ENCODE results near the gene ANKRD33. TPM values are rescaled to one million over a fixed set of nuclear protein-coding genes. Genes with fewer than 3 reads are reported as not detected.
"Not testable (repeated sequence)": the region's sequence is repeated elsewhere in the genome, so short reads cannot be mapped to it uniquely, and the experiment has no call there.

ANKRD33 gene
- total RNA-seq, 1 donor from 2014 or later: 2.9 TPM

DNA sequence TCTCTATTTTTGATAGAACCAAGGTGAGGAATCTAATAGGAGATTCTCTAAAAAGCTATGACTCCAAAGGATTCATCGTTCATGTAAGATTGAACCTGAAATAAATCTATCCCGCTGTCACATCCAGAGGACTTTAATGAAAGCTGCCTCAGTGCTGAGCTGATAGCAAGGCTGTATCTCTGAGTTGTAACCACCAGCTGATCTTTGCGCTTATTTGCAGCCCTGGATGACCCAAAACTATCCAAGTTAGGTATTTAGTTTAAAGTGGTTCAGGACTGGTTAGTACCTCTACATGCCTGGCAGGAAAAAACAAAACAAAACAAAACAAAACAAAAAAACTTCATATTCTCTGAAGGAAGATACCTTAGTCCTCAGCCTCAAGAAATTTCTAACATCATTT lies 8.8 kb upstream of the ANKRD33 start:
- DNase-seq (ENCODE audit: low spot score): no peak

DNA sequence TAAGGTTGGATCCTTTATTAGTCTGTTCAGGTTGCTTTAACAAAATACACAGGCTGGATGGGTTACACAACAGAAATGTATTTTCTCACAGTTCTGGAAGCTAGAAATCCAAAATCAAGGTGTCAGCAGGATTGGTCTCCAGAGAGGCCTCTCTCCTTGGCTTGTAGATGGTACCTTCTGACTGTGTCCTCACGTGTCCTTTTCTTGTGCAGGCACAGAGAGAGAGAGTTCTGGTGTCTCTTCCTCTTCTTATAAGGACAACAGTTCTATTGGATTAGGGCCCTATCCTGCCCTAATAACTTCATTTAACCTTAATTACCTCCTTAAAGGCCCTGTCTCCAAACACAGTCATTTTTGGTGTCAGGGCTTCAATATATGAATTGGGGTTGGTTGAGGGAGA lies 4.6 kb upstream of the ANKRD33 start:
- no peak for DNase-seq (ENCODE audit: low spot score)

- DNase-seq (ENCODE audit: low spot score): no peak
These were observed 3.8 kb upstream of the ANKRD33 start for GRCh38 chr12:51883998-51884675.

DNA sequence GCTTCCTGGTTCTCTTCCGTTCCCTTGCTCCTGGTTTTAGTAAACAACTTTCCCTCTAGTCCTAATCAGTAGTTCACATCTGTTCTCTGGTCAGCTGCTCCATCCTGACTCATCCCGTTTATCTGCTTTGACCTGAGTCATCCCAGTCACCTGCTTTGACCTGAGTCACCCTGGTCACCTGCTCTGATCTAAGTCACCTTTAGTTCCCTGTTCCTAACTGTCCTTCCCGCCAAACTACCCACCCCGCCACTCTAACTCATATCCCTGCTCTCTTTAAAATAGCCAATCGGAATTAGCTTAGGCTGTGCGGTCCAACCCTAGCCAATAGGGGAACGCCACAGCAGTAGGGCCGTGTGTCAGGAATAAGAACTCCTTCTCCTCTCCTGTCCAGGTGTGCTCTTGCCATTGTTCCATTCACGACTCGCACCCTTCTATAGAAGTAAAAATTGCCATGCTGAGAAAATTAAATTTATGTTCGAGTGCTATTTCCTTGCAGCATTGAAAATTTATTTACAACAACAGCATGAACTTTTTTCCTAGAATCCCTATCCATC lies 3.1 kb upstream of the ANKRD33 start:
- no peak for DNase-seq (ENCODE audit: low spot score)

DNA sequence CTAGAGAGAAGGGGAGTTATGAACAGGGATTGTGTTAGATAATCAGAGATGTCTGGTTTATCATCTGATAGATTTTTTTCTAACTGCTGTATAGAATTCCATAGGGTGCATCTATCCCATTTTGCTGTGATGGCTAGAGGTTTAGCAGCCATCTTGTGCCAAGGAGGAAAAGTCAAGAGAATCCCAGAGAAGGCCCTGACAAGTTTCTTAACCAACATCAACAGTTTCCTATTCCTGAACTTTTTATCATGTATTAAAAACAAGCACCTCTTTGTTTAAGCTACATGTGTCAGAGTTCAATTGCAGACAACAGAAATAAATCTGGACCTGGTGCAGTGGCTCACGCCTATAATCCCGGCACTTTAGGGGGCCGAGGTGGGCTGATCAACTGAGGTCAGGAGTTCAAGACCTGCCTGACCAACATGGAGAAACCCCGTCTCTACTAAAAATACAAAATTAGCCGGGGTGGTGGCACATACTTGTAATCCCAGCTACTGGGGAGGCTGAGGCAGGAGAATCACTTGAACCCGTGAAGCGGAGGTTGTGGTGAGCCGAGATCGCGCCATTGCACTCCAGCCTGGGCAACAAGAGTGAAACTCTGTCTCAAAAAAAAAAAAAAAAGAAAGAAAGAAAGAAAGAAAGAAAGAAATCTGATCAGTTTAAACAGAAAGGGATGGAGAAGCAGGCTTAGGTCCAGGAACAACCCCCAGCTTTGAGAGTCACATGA lies 2.4 kb upstream of the ANKRD33 start:
- DNase-seq (ENCODE audit: low spot score): not testable (repeated sequence)

DNA sequence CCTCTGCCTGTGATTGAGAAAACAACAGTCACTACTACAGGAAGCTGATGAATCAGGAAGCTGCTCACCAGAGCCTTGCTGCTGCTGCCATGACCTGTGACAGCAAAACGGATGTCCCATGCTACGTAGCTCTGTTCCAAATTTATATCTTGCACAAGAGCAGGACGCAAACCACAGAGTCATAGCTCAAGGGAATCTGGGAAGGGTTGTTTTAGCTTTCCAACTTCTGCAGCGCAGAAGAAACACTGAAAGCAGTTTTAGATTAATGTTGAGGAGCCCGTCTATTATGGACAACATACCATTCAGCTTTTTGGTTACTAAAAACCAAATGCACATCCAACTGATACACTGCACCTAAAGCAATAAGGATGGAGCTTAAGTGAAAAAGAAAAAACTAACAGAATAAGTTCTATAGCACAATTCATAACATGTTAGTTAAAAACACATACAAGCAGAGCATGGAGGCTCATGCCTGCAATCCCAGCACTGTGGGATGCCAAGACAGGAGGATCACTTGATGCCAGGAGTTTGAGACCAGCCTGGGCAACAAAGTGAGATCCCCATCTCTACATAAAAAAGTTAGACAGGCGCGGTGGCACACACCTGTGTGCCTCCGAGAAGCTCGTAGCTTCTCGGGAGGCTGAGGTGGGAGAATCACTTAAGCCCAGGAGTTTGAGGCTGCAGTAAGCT lies 1.7 kb upstream of the ANKRD33 start:
- peak; percentile 76 for DNase-seq (ENCODE audit: low spot score)

- no peak for DNase-seq (ENCODE audit: low spot score)
These were observed 663 bp downstream of the ANKRD33 start for GRCh38 chr12:51888316-51889215.

- DNase-seq (ENCODE audit: low spot score): peak; percentile 65
These were observed 1.6 kb downstream of the ANKRD33 start for GRCh38 chr12:51889216-51890132.

- DNase-seq (ENCODE audit: low spot score): no peak
These were observed 2.2 kb downstream of the ANKRD33 start for GRCh38 chr12:51890133-51890464.

- DNase-seq (ENCODE audit: low spot score): no peak
These were observed 2.7 kb downstream of the ANKRD33 start for GRCh38 chr12:51890511-51891171.

DNA sequence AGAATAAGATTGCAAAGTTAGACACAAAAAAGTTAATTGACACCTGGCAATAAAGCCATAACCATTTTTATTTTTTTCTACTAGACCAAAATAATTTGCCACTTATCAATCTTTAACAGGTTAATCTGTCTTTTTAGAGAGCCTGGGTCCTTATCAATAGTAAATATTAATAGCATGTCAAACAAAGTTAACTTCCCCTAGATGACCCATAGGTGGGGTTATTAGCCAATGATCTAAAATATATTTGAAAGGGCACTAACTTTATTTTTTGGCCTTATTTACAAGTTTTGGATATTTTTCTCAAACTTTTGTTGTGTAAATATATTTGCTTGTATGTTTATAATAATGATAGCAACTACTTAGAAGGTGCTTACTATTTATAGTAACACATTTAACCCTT lies 3.9 kb downstream of the ANKRD33 start:
- no peak for DNase-seq (ENCODE audit: low spot score)

GRCh38 chr12:51893786-51894185 lies 5.9 kb downstream of the ANKRD33 start:
- DNase-seq (ENCODE audit: low spot score): no peak

DNA sequence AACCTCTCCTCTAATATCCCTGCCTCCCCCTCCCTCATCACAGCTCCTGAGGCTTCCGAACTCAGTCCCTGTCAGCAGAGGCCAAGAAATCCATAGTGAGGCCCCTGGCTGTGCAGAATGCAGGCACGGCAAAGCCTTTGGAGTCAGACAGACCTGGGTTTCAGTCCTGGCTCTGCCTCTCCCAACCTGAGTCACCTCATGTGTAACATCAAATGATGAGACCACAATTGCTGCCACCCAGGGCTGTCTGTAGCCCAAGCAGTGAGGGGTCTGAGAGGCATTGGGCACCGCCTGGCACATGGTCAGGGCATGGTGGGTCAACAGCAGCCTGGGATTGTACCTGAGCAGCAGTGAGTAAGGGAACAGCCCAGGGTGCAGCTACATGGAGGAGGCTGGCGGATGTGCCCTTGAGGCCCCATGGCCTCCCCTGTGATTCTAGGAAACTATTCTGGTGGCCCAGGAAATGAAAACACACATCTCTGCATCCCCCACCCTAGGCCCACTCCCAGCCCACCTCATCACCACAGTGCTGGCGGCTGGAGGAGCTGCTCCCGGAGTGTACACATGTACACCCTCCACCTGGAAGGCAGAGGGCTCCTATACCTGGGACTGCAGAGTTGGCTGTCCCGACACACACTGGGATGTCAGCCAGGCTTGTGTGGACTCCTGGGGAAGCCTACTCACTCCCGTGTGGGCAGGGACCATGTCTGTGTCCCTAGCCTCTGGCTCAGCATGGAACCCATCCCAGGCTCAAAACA lies 7.7 kb downstream of the ANKRD33 start:
- DNase-seq (ENCODE audit: low spot score): no peak

DNA sequence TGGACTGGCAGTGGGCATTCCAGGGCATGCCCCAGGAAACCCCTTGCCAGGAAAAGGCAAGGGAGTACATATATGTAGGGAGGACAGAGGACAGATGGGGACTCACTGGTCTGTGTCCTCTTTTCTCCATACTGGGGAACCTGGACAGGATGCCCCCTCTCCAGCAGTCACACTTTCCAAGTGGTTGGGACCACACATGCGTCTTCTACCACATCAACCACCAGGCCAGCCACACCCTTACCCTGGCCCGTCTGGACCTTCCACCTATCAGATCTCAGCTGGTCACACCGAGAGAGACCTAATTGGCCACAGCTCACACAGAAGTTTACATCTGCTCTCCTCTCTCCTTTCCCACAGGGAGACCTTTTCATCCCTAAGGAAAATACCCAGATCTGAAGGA lies 8.3 kb downstream of the ANKRD33 start:
- no peak for DNase-seq (ENCODE audit: low spot score)

- peak; percentile 51 for DNase-seq (ENCODE audit: low spot score)
These were observed 9.3 kb downstream of the ANKRD33 start for GRCh38 chr12:51897181-51897580.

GRCh38 chr12:51898506-51898905 lies 10.6 kb downstream of the ANKRD33 start:
- DNase-seq (ENCODE audit: low spot score): no peak

GRCh38 chr12:51898937-51899336 lies 11.0 kb downstream of the ANKRD33 start:
- no peak for DNase-seq (ENCODE audit: low spot score)

GRCh38 chr12:51900323-51900889 lies 12.5 kb downstream of the ANKRD33 start:
- no peak for DNase-seq (ENCODE audit: low spot score)

Data from umbilical cord (tissue), 2 donors.